ENCODE data around the gene COMMD10. TPM values are rescaled to one million over a fixed set of nuclear protein-coding genes. Genes with fewer than 3 reads are reported as not detected.
"Not testable (repeated sequence)": the region's sequence is repeated elsewhere in the genome, so short reads cannot be mapped to it uniquely, and the experiment has no call there.

The COMMD10 gene
- total RNA-seq, 4 donors from 2014 or later, result 10.6 to 34.6 (median 15.2) TPM

DNA sequence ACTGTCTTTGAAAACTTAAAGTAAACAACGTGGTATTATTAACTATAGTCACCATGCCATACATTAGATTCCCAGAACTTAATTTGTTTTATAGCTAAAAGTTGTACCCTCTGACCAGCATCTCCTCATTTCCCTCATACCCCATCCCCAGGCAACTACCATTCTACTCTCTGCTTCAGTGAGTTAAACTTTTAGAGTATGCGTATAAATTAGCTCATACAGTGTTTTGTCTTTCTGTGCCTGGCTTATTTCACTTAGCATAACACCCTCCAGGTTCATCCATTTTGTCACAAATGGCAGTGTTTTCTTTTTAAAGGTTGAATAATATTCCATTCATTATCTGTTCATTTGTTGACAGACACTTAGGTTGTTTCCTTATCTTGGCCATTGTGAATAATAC lies 14.2 kb downstream of the COMMD10 start:
- no peaks in the 10 kb centered on the region for H3K27me3 ChIP-seq
- H3K36me3 ChIP-seq, result peaks cover 0 to 32% of the 10 kb centered on the region in 2 donors
- DNase-seq (no peak), ATAC-seq (no peak)
- H3K9me3 ChIP-seq, result no peaks in the 10 kb centered on the region
- no peaks in the 10 kb centered on the region for H3K4me1 ChIP-seq
- no peak overlapping the region for H3K27ac ChIP-seq
- TF ChIP-seq, protein P1, sequence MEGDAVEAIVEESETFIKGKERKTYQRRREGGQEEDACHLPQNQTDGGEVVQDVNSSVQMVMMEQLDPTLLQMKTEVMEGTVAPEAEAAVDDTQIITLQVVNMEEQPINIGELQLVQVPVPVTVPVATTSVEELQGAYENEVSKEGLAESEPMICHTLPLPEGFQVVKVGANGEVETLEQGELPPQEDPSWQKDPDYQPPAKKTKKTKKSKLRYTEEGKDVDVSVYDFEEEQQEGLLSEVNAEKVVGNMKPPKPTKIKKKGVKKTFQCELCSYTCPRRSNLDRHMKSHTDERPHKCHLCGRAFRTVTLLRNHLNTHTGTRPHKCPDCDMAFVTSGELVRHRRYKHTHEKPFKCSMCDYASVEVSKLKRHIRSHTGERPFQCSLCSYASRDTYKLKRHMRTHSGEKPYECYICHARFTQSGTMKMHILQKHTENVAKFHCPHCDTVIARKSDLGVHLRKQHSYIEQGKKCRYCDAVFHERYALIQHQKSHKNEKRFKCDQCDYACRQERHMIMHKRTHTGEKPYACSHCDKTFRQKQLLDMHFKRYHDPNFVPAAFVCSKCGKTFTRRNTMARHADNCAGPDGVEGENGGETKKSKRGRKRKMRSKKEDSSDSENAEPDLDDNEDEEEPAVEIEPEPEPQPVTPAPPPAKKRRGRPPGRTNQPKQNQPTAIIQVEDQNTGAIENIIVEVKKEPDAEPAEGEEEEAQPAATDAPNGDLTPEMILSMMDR (IDR thresholded peaks at IDR 0.05 in 4 of 5, conservative IDR thresholded peaks at IDR 0.05 in 1 of 5), result no peak
- no peak for TF ChIP-seq POLR2A (IDR thresholded peaks at IDR 0.05)
- H3K4me3 ChIP-seq, result no peak overlapping the region
- intact Hi-C loops (cut with DNase I; ENCODE audit: low total_unique reads) (no loop called here), in situ Hi-C loops (cut with MboI; ENCODE audit: low sequenced_read_pairs in 4 of 4) (loop anchor here in 1 of 4 donors (25.0 kb wide), 1 partner anchor 812 kb away; the partner anchor contains the start of gene CCDC112)

DNA sequence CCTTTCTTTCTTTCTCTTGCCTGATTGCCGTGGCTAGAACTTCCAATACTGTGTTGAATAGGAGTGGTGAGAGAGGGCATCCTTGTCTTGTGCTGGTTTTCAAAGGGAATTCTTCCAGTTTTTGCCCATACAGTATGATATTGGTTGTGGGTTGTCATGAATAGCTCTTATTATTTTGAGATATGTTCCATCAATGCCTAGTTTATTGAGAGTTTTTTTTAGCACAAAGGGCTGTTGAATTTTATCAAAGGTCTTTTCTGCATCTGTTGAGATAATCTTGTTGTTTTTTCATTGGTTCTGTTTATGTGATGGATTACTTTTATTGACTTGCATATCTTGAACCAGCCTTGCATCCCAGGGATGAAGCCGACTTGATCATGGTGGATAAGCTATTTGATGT lies 20.1 kb downstream of the COMMD10 start:
- H3K4me1 ChIP-seq; H3K9me3 ChIP-seq; intact Hi-C loops (cut with DNase I; ENCODE audit: low total_unique reads); H3K36me3 ChIP-seq; DNase-seq; ATAC-seq; H3K4me3 ChIP-seq; H3K27me3 ChIP-seq; H3K27ac ChIP-seq; in situ Hi-C loops (cut with MboI; ENCODE audit: low sequenced_read_pairs in 4 of 4): not testable (repeated sequence)

DNA sequence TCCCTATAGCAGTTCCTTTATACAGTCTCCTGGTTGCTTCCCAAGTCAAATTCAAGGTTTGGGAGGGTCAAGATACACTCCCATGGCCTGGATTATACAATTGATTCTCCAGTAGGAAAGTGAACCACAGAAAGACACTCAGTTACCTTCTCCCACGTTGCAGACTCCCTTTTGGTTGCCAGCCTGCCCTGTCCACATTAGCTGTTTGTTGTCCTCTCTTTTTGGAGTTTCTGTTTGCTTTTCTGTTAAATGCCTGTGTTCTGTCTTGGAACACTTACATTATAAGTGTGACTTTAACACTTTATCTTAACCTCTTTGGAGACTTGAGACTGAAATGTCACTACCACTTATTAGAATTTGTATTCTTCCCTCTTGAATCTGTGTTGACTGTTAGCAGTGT lies 30.3 kb downstream of the COMMD10 start:
- no peaks in the 10 kb centered on the region for H3K36me3 ChIP-seq
- H3K27me3 ChIP-seq, result no peaks in the 10 kb centered on the region
- no peaks in the 10 kb centered on the region for H3K9me3 ChIP-seq
- H3K4me1 ChIP-seq, result peaks cover 0 to 10% of the 10 kb centered on the region in 2 donors
- intact Hi-C loops (cut with DNase I; ENCODE audit: low total_unique reads) (no loop called here), in situ Hi-C loops (cut with MboI; ENCODE audit: low sequenced_read_pairs in 4 of 4) (no loop called here)
- TF ChIP-seq, protein P1 (IDR thresholded peaks at IDR 0.05 in 4 of 5, conservative IDR thresholded peaks at IDR 0.05 in 1 of 5), result no peak
- TF ChIP-seq POLR2A (IDR thresholded peaks at IDR 0.05), result no peak
- H3K27ac ChIP-seq, result no peak overlapping the region
- ATAC-seq (no peak), DNase-seq (no peak)
- H3K4me3 ChIP-seq, result no peak overlapping the region

DNA sequence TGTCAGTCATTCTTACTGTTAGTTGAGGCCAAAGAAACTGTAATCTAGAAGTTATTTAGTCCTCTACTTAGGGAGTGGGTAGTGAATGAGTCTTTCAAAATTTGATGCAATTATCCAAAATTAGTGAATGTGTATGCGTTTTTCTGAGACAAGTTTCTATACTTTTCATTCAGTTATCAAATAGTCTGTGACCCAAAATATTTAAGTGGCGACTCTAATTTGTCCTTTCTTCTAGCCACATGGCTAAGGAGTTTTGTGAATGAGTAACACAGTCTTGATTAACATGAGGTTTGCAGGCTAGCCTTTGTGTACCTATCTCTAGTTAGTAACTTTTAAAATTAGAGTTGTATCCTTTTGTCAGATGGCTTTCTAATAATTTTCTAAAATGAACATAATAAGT lies 45.6 kb downstream of the COMMD10 start:
- DNase-seq (no peak), ATAC-seq (no peak)
- TF ChIP-seq POLR2A (IDR thresholded peaks at IDR 0.05), result no peak
- TF ChIP-seq, protein P1 (IDR thresholded peaks at IDR 0.05 in 4 of 5, conservative IDR thresholded peaks at IDR 0.05 in 1 of 5), result no peak
- in situ Hi-C loops (cut with MboI; ENCODE audit: low sequenced_read_pairs in 4 of 4), result loop anchor here in 1 of 4 donors (25.0 kb wide), 1 partner anchor 432 kb away; the partner anchor contains the start of gene SEMA6A
- Histone ChIP-seq H3K4me1 (peaks cover 6 to 9% of the 10 kb centered on the region in 2 donors), H3K27ac (no peak overlapping the region), H3K36me3 (no peaks in the 10 kb centered on the region), H3K27me3 (no peaks in the 10 kb centered on the region), H3K4me3 (no peak overlapping the region), H3K9me3 (no peaks in the 10 kb centered on the region)
- intact Hi-C loops (cut with DNase I; ENCODE audit: low total_unique reads), result loop anchor here (10.0 kb wide), 1 partner anchor 444 kb away; the partner anchor contains the start of gene SEMA6A

DNA sequence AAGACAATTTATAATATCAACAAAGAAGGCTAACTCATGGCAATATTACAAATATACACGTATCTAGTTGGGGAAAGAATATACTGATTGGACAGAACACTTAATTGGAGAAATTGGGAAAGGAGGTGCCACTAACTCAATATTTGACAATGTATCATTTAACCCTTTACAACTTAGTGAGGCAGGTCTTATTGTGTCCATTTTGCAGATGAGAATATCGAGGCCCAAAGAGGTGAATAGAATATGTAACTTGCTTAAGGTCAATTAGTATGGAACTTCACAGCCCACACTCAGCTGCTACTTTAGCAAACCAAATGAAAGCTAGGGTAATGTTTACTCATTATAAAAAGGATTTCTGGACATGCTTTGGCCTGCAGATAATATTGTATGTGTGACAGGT lies 46.2 kb downstream of the COMMD10 start:
- in situ Hi-C loops (cut with MboI; ENCODE audit: low sequenced_read_pairs in 4 of 4) (loop anchor here in 1 of 4 donors (25.0 kb wide), 1 partner anchor 431 kb away; the partner anchor contains the start of gene SEMA6A), intact Hi-C loops (cut with DNase I; ENCODE audit: low total_unique reads) (loop anchor here (10.0 kb wide), 1 partner anchor 444 kb away; the partner anchor contains the start of gene SEMA6A)
- DNase-seq (no peak), ATAC-seq (no peak)
- H3K27me3 ChIP-seq, result no peaks in the 10 kb centered on the region
- no peak overlapping the region for H3K4me3 ChIP-seq
- no peak overlapping the region for H3K27ac ChIP-seq
- H3K4me1 ChIP-seq, result peaks cover 6 to 9% of the 10 kb centered on the region in 2 donors
- no peaks in the 10 kb centered on the region for H3K36me3 ChIP-seq
- no peaks in the 10 kb centered on the region for H3K9me3 ChIP-seq
- TF ChIP-seq, protein P1 (IDR thresholded peaks at IDR 0.05 in 4 of 5, conservative IDR thresholded peaks at IDR 0.05 in 1 of 5), result no peak
- TF ChIP-seq POLR2A (IDR thresholded peaks at IDR 0.05), result no peak
